Measurements from ENCODE around the gene S100A14.
"Not testable (repeated sequence)": the region's sequence is repeated elsewhere in the genome, so short reads cannot be mapped to it uniquely, and the experiment has no call there.

S100A14 gene

DNA sequence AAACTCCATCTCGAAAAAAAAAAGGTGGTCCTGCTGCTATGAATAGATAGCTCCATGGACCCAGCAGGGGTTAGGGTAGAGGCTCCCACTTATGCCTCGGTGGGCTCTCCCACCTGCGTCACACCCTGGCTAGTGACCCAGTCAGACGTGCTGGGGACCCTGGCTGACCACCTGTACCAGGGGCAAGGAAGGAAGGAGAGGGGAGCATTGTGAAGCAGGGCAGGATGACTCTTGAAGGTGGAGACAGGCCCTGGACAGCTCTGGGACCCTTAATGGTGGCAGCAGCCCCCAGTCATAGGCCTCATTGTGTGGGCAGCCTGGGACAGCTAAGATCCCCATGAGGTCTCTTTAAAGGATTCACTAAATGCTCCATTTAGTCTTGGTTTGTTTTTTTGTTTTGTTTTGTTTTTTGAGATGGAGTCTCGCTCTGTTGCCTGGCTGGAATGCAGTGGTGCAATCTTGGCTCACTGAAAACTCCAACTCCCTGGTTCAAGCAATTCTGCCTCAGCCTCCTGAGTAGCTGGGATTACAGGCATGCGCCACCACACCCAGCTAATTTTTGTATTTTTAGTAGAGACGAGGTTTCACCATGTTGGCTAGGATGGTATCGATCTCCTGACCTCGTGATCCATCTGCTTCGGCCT is 32.0 kb upstream of the S100A14 start:
- H3K4me3 ChIP-seq (ENCODE audit: low read depth, low read length): no peak overlapping the region
- TF ChIP-seq, protein P1, sequence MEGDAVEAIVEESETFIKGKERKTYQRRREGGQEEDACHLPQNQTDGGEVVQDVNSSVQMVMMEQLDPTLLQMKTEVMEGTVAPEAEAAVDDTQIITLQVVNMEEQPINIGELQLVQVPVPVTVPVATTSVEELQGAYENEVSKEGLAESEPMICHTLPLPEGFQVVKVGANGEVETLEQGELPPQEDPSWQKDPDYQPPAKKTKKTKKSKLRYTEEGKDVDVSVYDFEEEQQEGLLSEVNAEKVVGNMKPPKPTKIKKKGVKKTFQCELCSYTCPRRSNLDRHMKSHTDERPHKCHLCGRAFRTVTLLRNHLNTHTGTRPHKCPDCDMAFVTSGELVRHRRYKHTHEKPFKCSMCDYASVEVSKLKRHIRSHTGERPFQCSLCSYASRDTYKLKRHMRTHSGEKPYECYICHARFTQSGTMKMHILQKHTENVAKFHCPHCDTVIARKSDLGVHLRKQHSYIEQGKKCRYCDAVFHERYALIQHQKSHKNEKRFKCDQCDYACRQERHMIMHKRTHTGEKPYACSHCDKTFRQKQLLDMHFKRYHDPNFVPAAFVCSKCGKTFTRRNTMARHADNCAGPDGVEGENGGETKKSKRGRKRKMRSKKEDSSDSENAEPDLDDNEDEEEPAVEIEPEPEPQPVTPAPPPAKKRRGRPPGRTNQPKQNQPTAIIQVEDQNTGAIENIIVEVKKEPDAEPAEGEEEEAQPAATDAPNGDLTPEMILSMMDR (IDR thresholded peaks at IDR 0.05; ENCODE audit: borderline replicate concordance, insufficient read depth, low read depth, low read length): no peak

DNA sequence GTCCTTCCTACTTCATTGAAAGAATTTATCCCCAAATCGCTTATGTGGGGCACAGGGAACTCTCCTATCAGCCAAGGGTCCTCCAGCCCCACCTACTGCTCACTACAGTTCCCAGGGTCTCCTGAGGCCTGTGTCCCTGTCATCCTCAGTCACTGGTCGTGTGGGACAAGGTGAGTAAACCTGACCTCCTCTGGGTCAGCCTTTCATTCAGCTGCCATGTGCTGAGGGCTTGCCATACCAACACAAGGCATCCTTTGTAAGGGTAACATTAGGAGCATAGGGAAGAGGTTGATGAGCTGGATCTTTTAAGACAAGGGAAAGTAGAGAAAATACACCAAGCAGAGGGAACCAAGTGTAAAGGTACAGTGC is 31.2 kb upstream of the S100A14 start:
- TF ChIP-seq, protein P1 (IDR thresholded peaks at IDR 0.05; ENCODE audit: borderline replicate concordance, insufficient read depth, low read depth, low read length): no peak
- H3K4me3 ChIP-seq (ENCODE audit: low read depth, low read length): no peak overlapping the region

DNA sequence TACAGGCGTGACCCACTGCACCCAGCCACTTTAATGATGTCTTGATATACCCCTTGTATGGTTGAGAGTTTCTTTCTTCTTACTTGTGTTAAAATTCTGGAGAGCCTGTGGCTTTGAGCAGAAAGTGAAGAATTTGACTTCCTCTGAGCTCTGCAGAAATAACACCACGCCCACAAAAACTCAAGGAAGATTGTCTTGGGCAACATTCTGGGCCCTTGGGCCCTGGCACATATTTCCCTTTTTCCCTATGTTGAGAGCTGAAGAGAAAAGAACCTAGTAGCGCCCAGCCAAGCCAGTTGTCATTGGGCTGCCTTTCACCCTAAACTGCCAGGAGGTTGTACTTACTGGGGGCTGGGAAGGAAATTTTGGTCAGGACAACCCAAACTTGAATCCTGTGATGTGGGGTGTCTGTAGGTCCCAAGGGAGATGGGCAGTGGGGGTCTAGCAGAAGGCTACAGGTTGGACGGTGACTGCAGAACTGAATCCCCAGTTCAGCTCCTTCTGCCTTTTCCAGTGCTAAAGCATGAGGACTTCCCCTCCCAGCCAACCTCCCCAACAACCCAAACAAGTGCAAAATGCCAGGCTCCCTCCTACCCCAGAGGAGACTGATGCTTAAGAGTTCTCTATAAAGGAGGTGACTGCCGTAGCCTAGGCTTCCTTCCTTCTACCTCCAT is 30.7 kb upstream of the S100A14 start:
- H3K4me3 ChIP-seq (ENCODE audit: low read depth, low read length): no peak overlapping the region
- TF ChIP-seq, protein P1 (IDR thresholded peaks at IDR 0.05; ENCODE audit: borderline replicate concordance, insufficient read depth, low read depth, low read length): no peak

DNA sequence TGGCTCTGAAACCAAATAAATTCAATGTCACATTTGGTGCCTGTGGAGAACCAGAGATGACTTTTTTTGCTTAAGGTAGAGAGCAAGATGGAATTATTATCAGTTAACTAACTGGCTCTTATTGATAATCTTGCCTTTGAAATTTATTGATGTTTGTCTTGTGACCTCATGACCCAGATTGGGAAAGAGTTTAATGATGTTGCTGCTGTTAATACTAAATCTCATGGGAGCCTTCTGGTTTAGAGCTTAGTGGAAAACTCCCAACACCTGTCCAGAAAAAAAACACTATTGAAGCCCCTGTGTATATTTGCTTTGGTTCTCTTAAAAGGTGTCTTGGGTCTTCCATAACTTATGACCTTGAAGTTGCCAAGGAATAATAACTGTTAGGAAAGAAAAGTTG is 27.7 kb upstream of the S100A14 start:
- H3K4me3 ChIP-seq (ENCODE audit: low read depth, low read length): no peak overlapping the region
- TF ChIP-seq, protein P1 (IDR thresholded peaks at IDR 0.05; ENCODE audit: borderline replicate concordance, insufficient read depth, low read depth, low read length): no peak

DNA sequence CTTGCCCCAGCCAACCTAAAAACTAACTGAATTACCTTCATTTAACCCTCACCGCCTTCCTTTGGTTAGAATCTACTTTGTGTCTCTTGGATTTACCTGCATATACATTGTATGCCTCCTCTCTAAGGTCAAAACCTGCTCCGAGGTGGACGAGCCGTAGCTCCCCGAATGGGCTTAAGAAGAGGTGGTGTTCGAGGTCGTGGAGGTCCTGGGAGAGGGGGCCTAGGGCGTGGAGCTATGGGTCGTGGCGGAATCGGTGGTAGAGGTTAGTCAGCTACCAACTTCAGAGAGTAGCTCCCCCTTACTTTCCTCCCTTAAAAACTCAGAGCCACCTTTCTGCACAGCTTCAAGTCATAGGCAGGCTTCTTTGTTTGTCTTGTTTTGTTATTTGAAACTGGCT is 27.0 kb upstream of the S100A14 start:
- H3K4me3 ChIP-seq (ENCODE audit: low read depth, low read length): no peak overlapping the region
- TF ChIP-seq, protein P1 (IDR thresholded peaks at IDR 0.05; ENCODE audit: borderline replicate concordance, insufficient read depth, low read depth, low read length): no peak

DNA sequence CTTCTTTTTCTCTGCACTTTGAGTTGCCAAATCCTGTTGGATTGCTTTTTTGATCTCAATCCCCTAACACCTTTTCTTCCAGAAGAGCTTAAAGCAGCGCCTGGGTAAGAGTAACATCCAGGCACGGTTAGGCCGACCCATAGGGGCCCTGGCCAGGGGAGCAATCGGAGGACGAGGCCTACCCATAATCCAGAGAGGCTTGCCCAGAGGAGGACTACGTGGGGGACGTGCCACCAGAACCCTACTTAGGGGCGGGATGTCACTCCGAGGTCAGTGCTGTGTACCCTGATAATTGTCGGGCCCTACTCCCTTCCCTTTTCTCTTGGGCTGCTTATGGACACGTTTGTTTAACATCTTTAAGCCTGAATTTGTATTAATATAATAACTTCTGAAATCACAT is 26.0 kb upstream of the S100A14 start:
- H3K4me3 ChIP-seq (ENCODE audit: low read depth, low read length): no peak overlapping the region
- TF ChIP-seq, protein P1 (IDR thresholded peaks at IDR 0.05; ENCODE audit: borderline replicate concordance, insufficient read depth, low read depth, low read length): no peak

DNA sequence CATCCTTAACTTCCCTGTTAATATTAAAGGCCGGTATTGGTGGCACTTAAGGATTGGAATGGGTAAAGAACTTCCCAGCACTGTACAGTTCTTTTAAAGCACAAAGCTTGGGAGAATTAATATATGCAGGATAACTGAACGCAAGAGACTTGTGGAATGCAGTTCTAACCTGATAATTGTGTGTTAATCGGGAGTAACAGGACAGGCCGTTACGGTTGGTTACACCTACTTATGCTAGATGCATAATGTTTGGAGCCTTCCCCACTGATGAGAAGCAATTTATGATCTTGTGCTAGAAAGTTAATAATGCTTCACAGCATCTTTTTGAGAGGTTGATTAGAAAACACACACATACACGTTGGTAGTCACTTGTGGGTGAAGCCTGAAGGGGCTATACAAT is 24.7 kb upstream of the S100A14 start:
- no peak overlapping the region for H3K4me3 ChIP-seq (ENCODE audit: low read depth, low read length)
- TF ChIP-seq, protein P1 (IDR thresholded peaks at IDR 0.05; ENCODE audit: borderline replicate concordance, insufficient read depth, low read depth, low read length): no peak

DNA sequence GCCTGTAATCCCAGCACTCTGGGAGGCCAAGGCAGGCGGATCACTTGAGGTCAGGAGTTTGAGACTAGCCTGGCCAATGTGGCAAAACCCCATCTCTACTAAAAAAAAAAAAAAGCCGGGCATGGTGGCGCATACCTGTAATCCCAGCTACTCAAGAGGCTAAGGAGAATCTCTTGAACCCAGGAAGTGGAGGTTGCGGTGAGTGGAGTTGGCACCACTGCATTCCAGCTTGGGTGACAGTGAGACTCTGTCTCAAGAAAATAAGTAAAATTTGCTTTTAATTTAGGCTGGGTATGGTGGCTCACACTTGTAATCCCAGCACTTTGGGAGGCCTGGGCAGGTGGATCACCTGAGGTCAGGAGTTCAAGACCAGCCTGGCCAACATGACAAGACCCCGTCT is 24.1 kb upstream of the S100A14 start:
- H3K4me3 ChIP-seq (ENCODE audit: low read depth, low read length): not testable (repeated sequence)
